HG02610 (cell line): ENCODE measurements around the gene PSRC1.
"Not testable (repeated sequence)": the region's sequence is repeated elsewhere in the genome, so short reads cannot be mapped to it uniquely, and the experiment has no call there.

Experiments
- ATAC-seq: cut with Tn5 transposase; IDR thresholded peaks from one replicate; pipeline ENCODE4 v1.9.1; 2021; ENCODE audit warnings: mild to moderate bottlenecking, moderate library complexity; ENCODE audit not compliant: unreplicated experiment

The PSRC1 gene

DNA sequence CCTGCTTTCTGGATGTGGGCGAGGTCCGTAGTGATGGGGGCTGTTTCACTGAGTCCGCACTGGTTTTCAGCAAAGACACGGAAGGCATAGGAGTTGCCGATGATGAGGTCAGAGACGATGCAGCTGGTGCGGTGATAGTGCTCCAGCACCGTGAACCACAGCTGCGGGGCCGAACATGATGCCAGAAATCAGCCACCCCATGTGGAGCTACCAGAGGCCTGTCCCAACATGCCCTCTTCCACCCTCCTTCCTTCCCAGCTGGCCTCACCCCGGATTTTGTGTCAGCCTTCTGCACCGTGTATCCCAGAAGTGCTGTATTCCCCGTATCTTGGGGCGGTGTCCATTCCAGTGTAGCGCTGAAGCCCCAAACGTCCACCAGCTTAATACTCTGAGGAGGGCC is 13.8 kb upstream of the PSRC1 start:
- no peak for ATAC-seq

DNA sequence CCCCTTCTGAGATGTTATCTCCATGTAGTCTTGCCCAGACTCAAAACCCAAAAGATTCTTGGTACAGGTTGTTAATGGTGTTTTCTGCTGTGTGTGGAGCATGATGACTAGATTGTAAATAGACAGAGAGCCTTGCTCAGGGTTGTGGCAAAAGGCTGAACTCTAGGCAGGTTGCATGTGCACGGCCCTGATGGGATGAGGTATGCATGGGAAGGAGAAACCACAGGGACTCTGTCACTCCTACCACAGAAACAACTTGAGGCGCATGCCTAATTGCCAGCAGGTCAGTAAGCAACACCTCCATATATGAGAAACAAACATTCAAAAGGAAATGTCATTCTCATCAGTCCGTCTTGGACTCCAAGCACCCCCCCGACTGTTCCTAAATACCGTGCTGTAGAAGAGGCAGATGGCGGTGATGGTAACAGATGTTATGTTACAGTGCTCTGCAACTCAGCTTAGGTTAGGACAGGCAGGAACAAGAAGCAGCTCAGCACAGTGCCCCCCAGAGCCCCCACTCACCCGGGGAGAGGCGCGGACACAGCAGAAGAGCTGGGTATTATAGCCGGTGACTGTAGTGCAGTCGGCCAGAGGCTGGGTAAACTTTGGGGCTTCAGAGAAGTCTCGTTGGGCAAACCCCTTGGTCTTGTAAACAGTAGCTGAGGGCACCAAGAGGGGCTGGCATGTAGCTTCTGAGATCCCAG is 12.9 kb upstream of the PSRC1 start:
- no peak for ATAC-seq

DNA sequence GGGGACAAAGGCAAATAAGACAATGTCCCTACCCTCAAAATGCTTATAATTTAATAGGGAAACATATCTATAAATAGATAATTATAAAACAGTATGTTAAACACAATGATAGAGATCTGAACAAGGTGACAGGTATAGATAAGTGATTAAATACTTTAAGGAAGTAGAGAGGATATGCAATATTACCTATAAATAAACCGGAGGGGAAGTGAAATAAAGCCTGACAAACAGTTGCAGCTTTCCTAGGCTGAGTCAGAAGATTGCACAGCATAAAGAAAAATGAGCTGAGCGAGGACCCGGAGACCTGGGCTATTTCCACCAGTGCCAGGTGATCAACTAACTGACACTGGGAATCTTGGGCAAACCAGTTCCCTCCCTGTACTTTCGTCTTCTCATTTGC is 11.5 kb upstream of the PSRC1 start:
- ATAC-seq: no peak

DNA sequence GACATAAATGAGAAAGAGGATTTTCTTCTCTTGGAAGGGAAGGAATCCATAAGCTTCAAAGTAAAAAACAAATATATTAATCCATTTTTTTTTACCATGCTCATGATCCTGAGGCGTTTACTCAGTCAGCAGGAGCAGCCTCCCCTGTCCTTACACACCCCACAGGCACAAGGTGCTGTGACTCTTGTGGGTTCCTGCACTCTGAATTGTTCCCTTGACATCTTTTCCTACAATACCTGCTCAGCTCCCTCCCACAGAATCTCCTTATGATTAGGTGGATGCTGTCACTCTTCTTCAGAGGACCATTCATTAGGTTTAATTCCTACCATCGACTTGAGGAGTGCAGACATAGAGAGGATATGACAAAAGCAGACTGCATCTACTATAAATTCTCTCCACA is 10.1 kb upstream of the PSRC1 start:
- ATAC-seq: no peak

DNA sequence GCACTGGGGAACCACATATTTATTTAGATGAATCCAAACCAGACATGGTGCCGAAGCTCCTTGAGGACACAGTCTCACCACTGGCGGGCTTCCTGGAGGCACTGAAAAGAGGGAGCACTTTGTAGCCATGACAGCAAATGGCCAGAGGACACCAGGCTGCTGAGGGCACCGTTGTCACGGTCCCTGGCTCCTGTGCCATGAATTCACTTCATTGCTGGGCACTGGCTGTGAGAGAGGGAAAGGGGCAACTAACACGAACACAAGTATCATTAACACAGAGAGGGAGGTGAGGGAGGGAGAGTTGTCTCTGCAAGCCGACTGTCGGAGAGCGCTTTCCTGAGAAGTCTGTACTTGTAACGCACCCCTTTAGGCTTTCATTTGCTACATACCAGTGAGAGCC is 9.4 kb upstream of the PSRC1 start:
- ATAC-seq: no peak

DNA sequence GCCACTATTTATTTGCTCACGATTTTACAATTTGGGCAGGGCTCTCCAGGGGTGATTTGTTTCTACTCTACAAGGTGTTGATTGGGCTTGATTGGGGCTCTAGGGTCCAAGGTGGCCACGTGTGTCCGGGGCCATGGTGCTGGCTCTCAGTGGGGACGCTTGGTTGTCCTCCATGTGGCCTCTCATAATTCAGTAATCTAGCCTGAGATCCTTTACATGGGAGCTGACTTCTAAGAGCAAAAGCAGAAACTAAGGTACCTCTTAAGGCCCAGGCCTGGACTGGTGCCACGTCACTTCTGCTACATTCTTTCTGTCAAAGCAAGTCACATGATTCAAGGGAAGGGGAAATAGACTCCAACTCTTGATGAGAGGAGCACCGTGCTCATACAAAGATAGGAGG is 8.1 kb upstream of the PSRC1 start:
- no peak for ATAC-seq

DNA sequence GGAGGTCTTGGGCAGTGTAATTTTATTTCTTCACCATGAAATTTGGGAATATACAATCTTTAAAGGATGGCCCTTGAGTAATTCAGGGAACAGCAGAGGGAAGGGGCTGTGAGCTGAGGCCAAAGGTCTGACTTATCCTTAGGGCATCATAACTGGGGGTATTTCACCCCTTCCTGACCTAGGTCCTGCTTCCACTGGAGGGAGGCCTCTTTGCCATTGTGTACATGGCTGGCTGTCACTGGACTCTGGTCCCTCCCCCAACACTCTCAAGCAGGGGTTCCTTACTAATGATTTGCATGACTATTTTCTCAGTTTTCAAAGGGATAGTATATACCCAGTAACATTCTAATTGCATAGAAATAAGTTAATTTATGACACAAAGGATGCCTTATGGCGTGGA is 7.2 kb upstream of the PSRC1 start:
- no peak for ATAC-seq

DNA sequence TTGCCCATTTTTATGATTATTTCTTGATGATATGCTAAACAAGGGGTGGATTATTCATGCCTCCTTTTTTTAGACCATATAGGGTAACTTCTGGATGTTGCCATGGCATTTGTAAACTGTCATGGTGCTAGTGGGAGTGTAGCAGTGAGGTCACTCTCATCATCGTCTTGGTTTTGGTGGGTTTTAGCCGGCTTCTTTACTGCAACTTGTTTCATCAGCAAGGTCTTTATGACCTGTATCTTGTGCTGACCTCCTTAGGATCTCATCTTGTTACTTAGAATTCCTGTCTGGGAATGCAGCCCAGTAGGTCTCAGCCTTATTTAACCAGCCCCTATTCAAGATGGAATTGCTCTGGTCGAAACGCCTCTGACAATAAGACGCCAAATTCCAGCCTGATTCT is 3.8 kb upstream of the PSRC1 start:
- ATAC-seq: not testable (repeated sequence)

DNA sequence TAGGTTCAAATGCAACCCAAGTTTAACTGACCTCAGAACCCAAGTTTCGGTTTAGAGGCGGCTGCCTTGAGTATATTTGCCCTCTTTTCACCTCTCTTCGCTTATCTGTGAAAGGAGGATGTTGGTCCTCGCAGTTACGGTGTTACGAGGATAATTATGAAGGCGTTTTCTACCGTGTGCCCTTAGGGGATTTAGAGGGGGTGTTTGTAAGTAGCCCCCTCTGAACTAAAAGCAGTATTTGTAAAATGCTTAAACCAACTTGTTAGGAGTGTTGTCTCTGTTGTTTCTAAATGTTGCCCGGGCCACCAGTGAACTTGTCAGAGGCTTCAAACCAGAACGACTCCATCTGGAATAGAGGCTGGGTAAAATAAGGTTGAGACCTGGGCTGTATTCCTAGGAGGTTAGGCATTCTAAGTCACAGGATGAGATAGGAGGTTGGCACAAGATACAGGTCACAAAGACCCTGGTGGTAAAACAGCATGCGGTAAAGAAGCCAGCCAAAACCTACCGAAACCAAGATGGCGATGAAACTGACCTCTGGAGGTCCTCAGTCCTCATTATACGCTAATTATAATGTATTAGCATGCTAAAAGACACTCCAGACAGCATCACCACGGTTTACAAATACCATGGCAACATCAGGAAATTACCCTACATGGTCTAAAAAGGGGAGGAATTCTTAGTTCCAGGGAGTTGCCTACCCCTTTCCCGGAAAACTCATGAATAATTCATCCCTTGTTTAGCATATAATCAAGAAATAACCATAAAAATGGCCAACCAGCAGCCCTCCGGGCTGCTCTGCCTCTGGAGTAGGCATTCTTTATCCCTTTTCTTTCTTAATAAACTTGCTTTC is 1.0 kb upstream of the PSRC1 start:
- ATAC-seq: peak; percentile 13

DNA sequence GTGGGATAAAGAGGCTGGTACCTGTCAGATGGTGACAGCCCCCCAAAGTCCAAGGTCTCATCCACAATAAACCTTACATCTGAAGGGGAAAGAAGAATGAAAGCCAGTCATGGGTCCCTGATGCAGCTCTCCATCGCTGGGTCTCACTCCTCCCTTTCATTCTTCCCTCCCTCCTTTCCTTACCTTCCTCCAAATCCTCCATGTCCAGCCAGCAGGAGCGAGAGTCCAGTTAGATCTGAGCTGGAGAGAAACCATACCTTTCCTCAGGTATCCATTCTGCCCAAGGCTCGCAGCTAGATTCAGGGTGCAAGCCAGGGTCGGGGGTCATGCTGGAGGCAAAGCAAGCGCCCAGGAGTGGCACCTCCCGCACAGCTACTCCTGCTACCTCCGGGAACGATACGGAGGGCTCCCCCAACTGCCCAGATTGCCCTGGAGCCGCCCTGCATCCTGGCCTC is 421 bp downstream of the PSRC1 start:
- ATAC-seq: no peak

DNA sequence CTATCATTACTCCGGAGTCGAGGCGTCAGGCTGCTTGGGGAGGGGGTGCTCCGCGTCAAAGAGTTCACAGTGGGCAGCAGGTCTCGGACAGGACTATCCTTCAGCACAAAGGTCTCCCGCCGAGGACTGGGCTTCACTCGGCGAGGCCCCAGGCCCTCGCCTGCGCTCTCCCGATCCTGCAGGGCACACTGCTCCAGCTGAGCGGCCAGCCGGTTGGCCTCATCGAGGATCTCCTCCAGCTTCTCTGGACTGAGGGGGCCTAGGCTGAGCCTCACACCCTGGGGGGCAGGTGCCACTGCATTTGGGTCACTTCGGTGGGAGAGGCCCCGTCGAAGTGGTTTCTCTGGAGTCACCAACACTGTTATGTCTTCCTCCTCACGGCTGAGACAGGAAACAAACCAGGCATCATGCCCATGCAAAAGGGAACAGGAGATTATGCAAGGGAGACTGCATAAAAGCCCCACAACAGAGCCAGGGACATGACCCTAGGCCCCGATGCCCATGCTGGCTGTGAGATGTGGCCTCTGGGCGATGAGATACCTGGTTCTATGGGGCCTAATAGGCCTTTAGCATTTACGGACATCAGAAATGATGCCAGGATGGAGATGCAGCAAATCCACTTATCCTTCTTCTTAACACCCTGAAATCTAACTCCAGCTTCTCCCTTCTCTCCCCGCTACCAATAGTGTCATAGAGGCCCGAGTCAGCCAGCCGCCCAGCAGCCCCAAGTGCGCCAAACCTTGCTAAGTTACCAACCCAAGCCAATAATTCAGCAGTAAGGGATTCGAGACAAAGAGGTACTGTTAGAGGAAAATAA is 1.1 kb downstream of the PSRC1 start:
- no peak for ATAC-seq

DNA sequence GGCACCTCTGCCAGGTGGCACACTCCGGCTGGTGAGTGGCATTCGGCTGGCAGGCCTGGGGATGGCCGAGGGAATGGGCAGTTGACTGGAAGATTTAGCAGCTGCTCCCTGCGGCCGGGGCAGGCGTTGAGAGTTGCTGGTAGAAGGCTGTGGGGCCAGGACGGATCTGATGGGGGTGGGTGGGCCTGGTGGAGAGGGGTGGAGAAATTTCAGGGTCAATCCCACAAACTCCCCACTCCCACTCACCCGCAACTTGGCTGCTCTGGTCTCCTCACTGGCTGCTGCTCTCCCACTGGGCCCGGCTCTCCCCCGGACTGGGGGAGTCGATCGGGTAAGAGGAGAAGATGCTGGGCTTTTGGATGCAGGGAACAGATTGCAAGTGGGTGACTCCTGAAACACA is 2.1 kb downstream of the PSRC1 start:
- no peak for ATAC-seq

DNA sequence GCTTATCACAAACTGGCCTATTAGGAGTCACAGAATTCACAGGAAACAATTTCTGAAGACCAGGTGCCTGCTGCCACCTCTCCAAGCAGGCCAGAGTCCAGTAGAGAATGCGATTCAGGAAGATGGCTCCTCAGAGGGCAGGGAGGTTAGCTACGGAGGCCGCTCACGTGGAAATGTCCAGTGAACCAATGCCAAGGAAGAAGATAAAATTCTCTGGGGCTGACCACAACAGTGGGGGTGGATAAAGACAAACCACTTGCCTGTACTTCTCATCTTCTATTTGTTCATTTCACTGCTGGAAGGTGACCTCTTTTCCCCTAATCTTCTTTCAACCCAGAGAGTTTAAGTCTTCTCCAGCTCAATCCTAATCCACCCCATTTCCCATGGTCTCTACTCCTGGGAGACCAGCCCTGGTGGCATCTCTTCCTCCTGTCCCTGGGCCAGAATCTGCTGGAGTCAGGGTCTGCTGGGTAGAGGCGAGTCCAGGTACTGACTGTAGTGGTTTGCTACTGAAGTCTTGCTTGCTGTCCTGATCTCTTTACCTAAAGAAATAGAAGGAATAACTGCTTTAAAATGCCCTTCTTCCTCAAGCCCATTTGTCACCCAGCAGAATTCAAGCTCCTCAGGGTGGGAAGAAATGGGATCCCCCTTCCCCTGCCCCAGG is 3.2 kb downstream of the PSRC1 start:
- ATAC-seq: no peak

DNA sequence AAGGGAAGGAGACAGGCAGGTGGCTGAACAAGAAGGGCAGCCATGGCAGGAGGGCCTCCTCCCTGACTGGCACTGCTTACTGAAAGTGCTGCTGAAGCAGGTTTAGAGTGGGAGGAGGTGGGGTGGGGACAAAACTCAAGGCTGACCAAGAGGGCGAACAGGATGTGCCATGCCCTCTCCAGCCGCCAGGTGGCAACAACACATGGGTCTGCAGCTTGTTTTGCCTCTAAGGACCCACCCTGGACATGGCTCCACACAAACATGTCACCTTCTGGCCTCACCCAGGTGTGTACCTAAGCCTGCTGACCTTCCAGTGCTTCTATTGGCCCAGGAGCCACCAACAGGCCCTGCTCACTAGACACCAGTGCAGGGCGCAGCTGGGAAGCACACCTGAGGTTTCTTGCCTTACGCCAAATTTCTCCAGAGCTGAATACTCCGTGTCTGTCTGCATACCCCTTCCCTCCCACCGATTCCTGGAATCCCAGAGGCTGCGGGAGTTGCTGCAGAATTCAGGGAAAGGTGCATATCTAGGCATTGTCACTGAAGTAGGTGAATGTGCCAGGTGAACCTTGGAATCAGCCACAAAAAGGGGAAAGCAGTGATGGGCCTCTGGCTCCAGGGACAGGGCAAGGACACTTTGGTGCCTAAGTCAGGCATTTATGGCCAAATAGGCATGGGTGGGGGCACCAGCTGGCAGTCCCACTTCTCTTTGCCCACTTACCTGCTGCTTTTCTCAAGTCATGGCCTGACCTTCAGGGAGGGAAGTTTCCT is 5.3 kb downstream of the PSRC1 start:
- peak; percentile 75 for ATAC-seq

DNA sequence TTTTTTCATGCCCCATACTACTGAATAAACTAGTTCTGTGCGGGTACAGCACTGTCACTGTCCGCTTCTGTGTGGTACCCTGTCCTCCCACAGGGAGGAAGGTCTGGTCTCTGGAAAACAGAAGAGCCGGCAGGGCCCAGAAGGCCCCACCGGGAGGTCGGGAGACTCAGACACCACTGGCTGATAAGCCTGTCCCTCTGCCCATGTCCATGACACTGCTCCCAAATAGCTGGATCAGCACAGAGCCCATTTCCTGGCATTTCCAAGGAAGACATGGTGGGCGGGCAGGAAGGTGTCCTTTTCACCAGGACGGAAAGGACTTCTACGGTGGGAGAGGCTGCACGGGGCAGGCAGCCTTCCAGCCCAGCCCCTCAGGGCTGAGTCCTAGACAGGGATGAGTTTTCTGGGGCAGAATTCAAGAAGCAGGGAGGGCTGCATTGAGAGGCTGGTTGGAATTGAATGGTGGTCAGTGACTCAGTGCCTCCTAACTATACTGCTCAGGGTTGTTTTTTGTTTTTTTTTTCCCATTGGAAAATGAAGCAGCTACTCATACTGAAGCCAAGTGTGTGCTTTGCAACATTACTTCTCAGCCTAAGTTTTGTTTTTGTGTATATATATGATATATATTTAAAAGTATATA is 7.1 kb downstream of the PSRC1 start:
- no peak for ATAC-seq

DNA sequence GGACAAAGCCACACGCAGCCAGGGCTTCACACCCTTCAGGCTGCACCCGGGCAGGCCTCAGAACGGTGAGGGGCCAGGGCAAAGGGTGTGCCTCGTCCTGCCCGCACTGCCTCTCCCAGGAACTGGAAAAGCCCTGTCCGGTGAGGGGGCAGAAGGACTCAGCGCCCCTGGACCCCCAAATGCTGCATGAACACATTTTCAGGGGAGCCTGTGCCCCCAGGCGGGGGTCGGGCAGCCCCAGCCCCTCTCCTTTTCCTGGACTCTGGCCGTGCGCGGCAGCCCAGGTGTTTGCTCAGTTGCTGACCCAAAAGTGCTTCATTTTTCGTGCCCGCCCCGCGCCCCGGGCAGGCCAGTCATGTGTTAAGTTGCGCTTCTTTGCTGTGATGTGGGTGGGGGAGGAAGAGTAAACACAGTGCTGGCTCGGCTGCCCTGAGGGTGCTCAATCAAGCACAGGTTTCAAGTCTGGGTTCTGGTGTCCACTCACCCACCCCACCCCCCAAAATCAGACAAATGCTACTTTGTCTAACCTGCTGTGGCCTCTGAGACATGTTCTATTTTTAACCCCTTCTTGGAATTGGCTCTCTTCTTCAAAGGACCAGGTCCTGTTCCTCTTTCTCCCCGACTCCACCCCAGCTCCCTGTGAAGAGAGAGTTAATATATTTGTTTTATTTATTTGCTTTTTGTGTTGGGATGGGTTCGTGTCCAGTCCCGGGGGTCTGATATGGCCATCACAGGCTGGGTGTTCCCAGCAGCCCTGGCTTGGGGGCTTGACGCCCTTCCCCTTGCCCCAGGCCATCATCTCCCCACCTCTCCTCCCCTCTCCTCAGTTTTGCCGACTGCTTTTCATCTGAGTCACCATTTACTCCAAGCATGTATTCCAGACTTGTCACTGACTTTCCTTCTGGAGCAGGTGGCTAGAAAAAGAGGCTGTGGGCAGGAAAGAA is 8.1 kb downstream of the PSRC1 start:
- no peak for ATAC-seq

DNA sequence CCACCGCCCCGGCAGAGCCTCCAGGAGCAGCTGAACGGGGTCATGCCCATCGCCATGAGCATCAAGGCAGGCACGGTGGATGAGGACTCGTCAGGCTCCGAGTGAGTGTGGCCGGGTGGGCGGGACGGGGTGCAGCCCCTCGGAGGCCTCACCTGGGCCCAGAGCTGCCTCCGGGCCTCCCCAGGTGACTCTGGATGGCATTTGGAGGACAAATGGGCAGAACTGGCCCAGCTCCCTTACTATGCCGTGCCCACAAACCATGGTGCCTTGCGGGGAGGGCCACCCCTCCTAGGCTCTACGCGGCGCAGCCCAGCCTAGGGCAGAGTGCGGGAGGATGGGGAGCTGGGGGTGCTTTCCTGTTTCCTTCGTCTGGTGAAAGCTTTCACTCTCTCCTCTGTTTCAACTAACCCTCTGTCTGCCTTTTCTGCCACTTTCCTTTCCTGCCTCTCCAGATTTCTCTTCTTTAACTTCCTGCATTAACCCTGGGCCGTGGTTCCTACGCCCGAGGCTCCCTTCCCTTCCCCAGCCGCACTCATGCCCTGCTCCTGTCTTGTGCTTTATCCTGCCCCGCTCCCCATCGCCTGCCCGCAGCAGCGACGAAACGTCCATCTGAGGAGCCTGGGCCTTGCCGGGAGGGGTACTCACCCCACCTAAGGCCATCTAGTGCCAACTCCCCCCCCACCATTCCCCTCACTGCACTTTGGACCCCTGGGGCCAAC is 9.2 kb downstream of the PSRC1 start:
- ATAC-seq: no peak
